K562 (cell line): ENCODE results near the gene CCDC201. TPM values are rescaled to one million over a fixed set of nuclear protein-coding genes. Genes with fewer than 3 reads are reported as not detected.

ENCODE experiments used
- ATAC-seq: fragments of 200-7000 bp; cut with Tn5 transposase; 3 replicates; pipeline ENCODE4 v1.9.1; 2020; ENCODE audit warnings: moderate library complexity
- Bru-seq: library from RNA; stranded (reverse); fragments of 400-500 nt; gene quantifications from one replicate; lab custom pipeline; 2021; lab: Mats Ljungman, UMichigan
- BruChase-seq, 2 experiments: library from RNA; stranded (reverse); fragments of 400-500 nt; gene quantifications; one replicate each; lab custom pipeline; 2021; lab: Mats Ljungman, UMichigan
- BruUV-seq: library from RNA; stranded (reverse); fragments of 400-500 nt; replicated peaks from 2 replicates; lab custom pipeline; 2021; lab: Mats Ljungman, UMichigan
- CTCF ChIA-PET: fragments of 300-600 bp; formaldehyde crosslinking; extraction: SDS; loops from one replicate; lab custom pipeline; 2021; ENCODE audit warnings: low intra/inter-chr PET ratio; lab: Yijun Ruan, JAX
- POLR2A ChIA-PET: fragments of 300-600, 350-650 bp; sonication (Branson Sonifier 250); formaldehyde crosslinking; extraction: SDS; loops from one replicate; lab custom pipeline; 2021; ENCODE audit warnings: antibody characterized with exemption, inconsistent platforms; lab: Yijun Ruan, JAX
- DNase-seq, 4 experiments: peaks; one replicate each; pipeline versions ENCODE4 v3.0.0 to v3.0.0-alpha.2; 2011 to 2018; ENCODE audit warnings: low spot score in 3 of 4, mixed read lengths in 3 of 4; ENCODE audit errors: extremely low read depth in 1 of 4
- FAIRE-seq: peaks from 2 replicates; lab custom pipeline; 2011; peaks lifted over from hg19 to GRCh38; lab: Jason Lieb, UNC
- H2AFZ ChIP-seq: 2 replicates; pipeline ENCODE4 v1.6.0; 2011; ENCODE audit warnings: low read depth, low read length, control low read depth, inconsistent platforms
- H3K27ac ChIP-seq: fragments of 200-600 bp; 3 replicates; pipeline ENCODE4 v1.8.0; 2011; ENCODE audit warnings: low read depth, mild to moderate bottlenecking, control low read depth, inconsistent platforms, low read length, moderate library complexity, mixed read lengths; ENCODE audit errors: extremely low read depth
- H3K27me3 ChIP-seq, 2 experiments: fragments of 300-600 bp in 1 of 2; 2 replicates in 1 of 2; 3 replicates in 1 of 2; pipeline versions ENCODE4 v1.6.0 to v1.8.0; 2011; ENCODE audit warnings: inconsistent platforms in 2 of 2, low read length in 2 of 2, mild to moderate bottlenecking in 1 of 2, mixed read lengths in 1 of 2, moderate library complexity in 1 of 2; ENCODE audit not compliant: control insufficient read depth in 2 of 2, insufficient read depth in 2 of 2
- H3K36me3 ChIP-seq: fragments of 300-600 bp; 3 replicates; pipeline ENCODE4 v1.8.0; 2011; ENCODE audit warnings: mild to moderate bottlenecking, low read length, inconsistent platforms; ENCODE audit not compliant: control insufficient read depth, insufficient read depth
- H3K4me1 ChIP-seq, 2 experiments: fragments of 200-600 bp in 1 of 2; replicated peaks in 1 of 2; 2 replicates in 1 of 2; 3 replicates in 1 of 2; pipeline versions ENCODE4 v1.5.1 to v1.8.0; 2011; ENCODE audit warnings: inconsistent platforms in 2 of 2, low read length in 2 of 2, mild to moderate bottlenecking in 1 of 2, mixed read lengths in 1 of 2, moderate library complexity in 1 of 2; ENCODE audit not compliant: control insufficient read depth in 2 of 2, insufficient read depth in 2 of 2
- H3K4me2 ChIP-seq: 2 replicates; pipeline ENCODE4 v1.6.1; 2011; ENCODE audit warnings: low read length, control low read depth, inconsistent platforms, mixed read lengths; ENCODE audit not compliant: insufficient read depth
- H3K4me3 ChIP-seq: fragments of 200-600 bp; sonication (generic), shearing (Covaris generic); 2 replicates; pipeline ENCODE4 v1.5.1; 2016; ENCODE audit warnings: control low read depth, inconsistent platforms
- H3K79me2 ChIP-seq: fragments of 200-600 bp; 3 replicates; pipeline ENCODE4 v1.8.0; 2011; ENCODE audit warnings: low read length, inconsistent platforms; ENCODE audit not compliant: control insufficient read depth, insufficient read depth
- H3K9ac ChIP-seq, 2 experiments: 2 replicates each; pipeline versions ENCODE4 v1.6.0 to v1.6.1; 2011; ENCODE audit warnings: low read depth in 2 of 2, low read length in 2 of 2, control low read depth in 1 of 2, inconsistent platforms in 1 of 2, mild to moderate bottlenecking in 1 of 2, mixed read lengths in 1 of 2; ENCODE audit not compliant: insufficient read depth in 1 of 2
- H3K9me1 ChIP-seq: one replicate; pipeline ENCODE4 v1.6.0; 2011; ENCODE audit warnings: inconsistent platforms, mild to moderate bottlenecking, low read length, moderate library complexity; ENCODE audit not compliant: control insufficient read depth, insufficient read depth
- H3K9me3 ChIP-seq: replicated peaks from 2 replicates; pipeline ENCODE4 v1.5.1; 2011; ENCODE audit warnings: low read depth, low read length, inconsistent platforms; ENCODE audit not compliant: control insufficient read depth, insufficient read depth
- H4K20me1 ChIP-seq: replicated peaks from 2 replicates; pipeline ENCODE4 v1.6.1; 2011; ENCODE audit warnings: low read length, inconsistent platforms, mixed read lengths; ENCODE audit not compliant: control insufficient read depth, insufficient read depth
- CBX1 ChIP-seq: sonication (generic); IDR thresholded peaks from 2 replicates; pipeline ENCODE4 v1.6.1; 2016; ENCODE audit warnings: antibody characterized with exemption, low read depth, mild to moderate bottlenecking
- EZH2 ChIP-seq: IDR thresholded peaks from 2 replicates; pipeline ENCODE4 v1.6.1; 2012; ENCODE audit warnings: low read depth, mild to moderate bottlenecking, inconsistent platforms, low read length, borderline replicate concordance
- IRF2 ChIP-seq: sonication (generic); formaldehyde crosslinking; IDR thresholded peaks from 2 replicates; pipeline ENCODE4 v1.8.1; 2022; ENCODE audit warnings: mild to moderate bottlenecking, missing genetic modification reagents
- KLF10 ChIP-seq: fragments of 250-450 bp; sonication (Bioruptor Pico); IDR thresholded peaks from 2 replicates; pipeline ENCODE4 v1.6.1; 2021; ENCODE audit warnings: matching md5 sums
- MCM2 ChIP-seq: fragments of 450-650 bp; IDR thresholded peaks from 2 replicates; pipeline ENCODE4 v1.6.1; 2017; ENCODE audit warnings: low read depth, mild to moderate bottlenecking
- RUNX1 ChIP-seq: sonication (generic); IDR thresholded peaks from 2 replicates; pipeline ENCODE4 v1.6.1; 2016; ENCODE audit warnings: antibody characterized with exemption, low read depth
- TSHZ1 ChIP-seq: fragments of 250-450 bp; sonication (Bioruptor Pico); IDR thresholded peaks from 2 replicates; pipeline ENCODE4 v1.4.0; 2020; ENCODE audit warnings: mild to moderate bottlenecking, moderate library complexity
- ZFX ChIP-seq: sonication (generic); formaldehyde crosslinking; IDR thresholded peaks from 2 replicates; pipeline ENCODE4 v1.8.0; 2022; ENCODE audit warnings: mild to moderate bottlenecking, missing genetic modification reagents, moderate library complexity
- ZNF263 ChIP-seq: sonication (generic); formaldehyde crosslinking; IDR thresholded peaks from 2 replicates; pipeline ENCODE4 v1.8.0; 2022; ENCODE audit warnings: mild to moderate bottlenecking, missing genetic modification reagents, borderline replicate concordance
- WGBS: fragments of 100-300 bp; shearing (Covaris generic); methylation state at CpG from one replicate; pipeline ENCODE4 v1.1.6; 2016; ENCODE audit warnings: low coverage, mixed read lengths; ENCODE audit not compliant: insufficient coverage; ENCODE audit errors: missing lambda C conversion rate; 5-methylcytosine and 5-hydroxymethylcytosine counted together
- in situ Hi-C: fragments of 300-500 bp; cut with MboI; formaldehyde crosslinking; loops from 4 replicates; pipeline ENCODE4 v1.15.0; 2018; ENCODE audit warnings: inconsistent platforms, mixed read lengths
- intact Hi-C: fragments of 100-400 bp; cut with micrococcal nuclease; formaldehyde crosslinking; loops from 2 replicates; pipeline ENCODE4 v1.14.2; 2022
- long read RNA-seq, 3 experiments: library from polyadenylated mRNA in 2 of 3; library from RNA in 1 of 3; unstranded in 2 of 3; stranded (forward) in 1 of 3; transcript quantifications; one replicate each; pipeline ENCODE4 v2.0.0, GENCODE V29; 2019 to 2022
- polyA minus RNA-seq, 3 experiments: library from RNA; depleted of rRNA, polyadenylated mRNA; stranded (reverse); fragments of >200 nt; gene quantifications; 2 replicates each; pipeline ENCODE4 v1.2.3, GENCODE V29; 2011
- polyA plus RNA-seq, 8 experiments: library from polyadenylated mRNA; depleted of rRNA in 4 of 8; stranded (reverse) in 5 of 8; unstranded in 3 of 8; fragments of >200 nt; fragmentation: Nextera tagmentation in 2 of 8; fragmentation: Illumina TruSeq in 1 of 8; extraction: Ambion mirVana in 2 of 8; extraction: Trizol in 1 of 8; gene quantifications; 2 replicates each; pipeline versions ENCODE4 v1.2.1 to v1.2.3, GENCODE V29; 2011 to 2014; ENCODE audit warnings: inconsistent platforms in 1 of 8, missing spikeins in 1 of 8
- total RNA-seq, 7 experiments: library from RNA; depleted of rRNA in 6 of 7; stranded (reverse); fragments of >200 nt in 6 of 7; fragmentation: Illumina TruSeq in 2 of 7; extraction: Trizol in 2 of 7; gene quantifications; 2 replicates each; pipeline versions ENCODE4 v1.2.1 to v1.2.3, GENCODE V29; 2011 to 2021; ENCODE audit warnings: low replicate concordance in 1 of 7
- TF ChIP-seq, protein P1 (sequence below): fragments of 200-800 bp; sonication (Bioruptor generic); IDR thresholded peaks from 2 replicates; pipeline ENCODE4 v1.6.1; 2016; ENCODE audit warnings: missing genetic modification characterization, missing compliant biosample characterization

The CCDC201 gene
- total RNA-seq (2011; cell fraction: chromatin; rRNA removed; ENCODE audit: low replicate concordance) = not detected in 2 replicates
- total RNA-seq (2011; cell fraction: nucleolus; rRNA removed) = not detected in 2 replicates
- total RNA-seq (2011; cell fraction: nucleoplasm; rRNA removed) = not detected in 2 replicates
- total RNA-seq (2014; rRNA removed) (not detected in 2 replicates), total RNA-seq (2014; rRNA removed; fragmentation: Illumina TruSeq; extraction: Trizol) (not detected in 2 replicates), total RNA-seq (2015; rRNA removed; fragmentation: Illumina TruSeq; extraction: Trizol) (not detected in 2 replicates), total RNA-seq (2021) (not detected in 2 replicates), polyA plus RNA-seq (2011; rRNA removed) (not detected in 2 replicates), polyA plus RNA-seq (2014; fragmentation: Illumina TruSeq; extraction: Trizol) (not detected in 2 replicates), polyA plus RNA-seq (2014; fragmentation: Nextera tagmentation; extraction: Ambion mirVana) (not detected), polyA plus RNA-seq (2014; rRNA removed) (not detected in 2 replicates), polyA minus RNA-seq (2011; rRNA and poly(A)+ RNA removed) (not detected in 2 replicates), Bru-seq, nascent RNA (not detected), BruChase-seq, experiment 1, labeled RNA remaining after a 2-hour chase (not detected), BruChase-seq, experiment 2, labeled RNA remaining after a 6-hour chase (not detected)
- polyA plus RNA-seq (2011; cell fraction: cytosol; rRNA removed) = not detected in 2 replicates
- not detected in 2 replicates for polyA plus RNA-seq (2011; cell fraction: nucleus; rRNA removed)
- polyA plus RNA-seq (2012) = not detected in 2 replicates
- not detected in 2 replicates for polyA minus RNA-seq (2011; cell fraction: cytosol; rRNA and poly(A)+ RNA removed)
- not detected in 2 replicates for polyA minus RNA-seq (2011; cell fraction: nucleus; rRNA and poly(A)+ RNA removed)
- long read RNA-seq, experiment 1 = 0 reads
- long read RNA-seq, experiment 2 = 0 reads
- long read RNA-seq, experiment 3 = 0 reads

- Histone ChIP-seq H3K9me1 (no peaks in the 10 kb centered on the region), H3K27ac (no peak within 1 kb of the TSS), H3K9ac (no peak within 1 kb of the TSS), H3K4me1 (no peaks in the 10 kb centered on the region; a peak in 1 of 5 replicates), H3K36me3 (no peaks in the 10 kb centered on the region), H3K4me3 (no peak within 1 kb of the TSS), H3K4me2 (no peak within 1 kb of the TSS), H2AFZ (no peak within 1 kb of the TSS), H3K27me3 (no peaks in the 10 kb centered on the region), H4K20me1 (no peaks in the 10 kb centered on the region), H3K9me3 (no peaks in the 10 kb centered on the region), H3K79me2 (no peaks in the 10 kb centered on the region)
- no TSS peak for BruUV-seq
- CTCF ChIA-PET = no interaction called here
- in situ Hi-C loops (loop anchor here (25.0 kb wide), 1 partner anchor 711 kb away; the partner anchor contains the start of gene RAMP3), intact Hi-C loops (no loop called here)
- WGBS = 7% methylated on average over 2 of the region's 7 CpGs
- no peak for TF ChIP-seq TSHZ1 (CRISPR knock-in tag)
- no peak for TF ChIP-seq CBX1
- no peak for TF ChIP-seq ZNF263 (CRISPR knock-in tag)
- no peak for TF ChIP-seq KLF10 (CRISPR knock-in tag)
- no peak for TF ChIP-seq IRF2 (CRISPR knock-in tag)
- TF ChIP-seq, protein P1, sequence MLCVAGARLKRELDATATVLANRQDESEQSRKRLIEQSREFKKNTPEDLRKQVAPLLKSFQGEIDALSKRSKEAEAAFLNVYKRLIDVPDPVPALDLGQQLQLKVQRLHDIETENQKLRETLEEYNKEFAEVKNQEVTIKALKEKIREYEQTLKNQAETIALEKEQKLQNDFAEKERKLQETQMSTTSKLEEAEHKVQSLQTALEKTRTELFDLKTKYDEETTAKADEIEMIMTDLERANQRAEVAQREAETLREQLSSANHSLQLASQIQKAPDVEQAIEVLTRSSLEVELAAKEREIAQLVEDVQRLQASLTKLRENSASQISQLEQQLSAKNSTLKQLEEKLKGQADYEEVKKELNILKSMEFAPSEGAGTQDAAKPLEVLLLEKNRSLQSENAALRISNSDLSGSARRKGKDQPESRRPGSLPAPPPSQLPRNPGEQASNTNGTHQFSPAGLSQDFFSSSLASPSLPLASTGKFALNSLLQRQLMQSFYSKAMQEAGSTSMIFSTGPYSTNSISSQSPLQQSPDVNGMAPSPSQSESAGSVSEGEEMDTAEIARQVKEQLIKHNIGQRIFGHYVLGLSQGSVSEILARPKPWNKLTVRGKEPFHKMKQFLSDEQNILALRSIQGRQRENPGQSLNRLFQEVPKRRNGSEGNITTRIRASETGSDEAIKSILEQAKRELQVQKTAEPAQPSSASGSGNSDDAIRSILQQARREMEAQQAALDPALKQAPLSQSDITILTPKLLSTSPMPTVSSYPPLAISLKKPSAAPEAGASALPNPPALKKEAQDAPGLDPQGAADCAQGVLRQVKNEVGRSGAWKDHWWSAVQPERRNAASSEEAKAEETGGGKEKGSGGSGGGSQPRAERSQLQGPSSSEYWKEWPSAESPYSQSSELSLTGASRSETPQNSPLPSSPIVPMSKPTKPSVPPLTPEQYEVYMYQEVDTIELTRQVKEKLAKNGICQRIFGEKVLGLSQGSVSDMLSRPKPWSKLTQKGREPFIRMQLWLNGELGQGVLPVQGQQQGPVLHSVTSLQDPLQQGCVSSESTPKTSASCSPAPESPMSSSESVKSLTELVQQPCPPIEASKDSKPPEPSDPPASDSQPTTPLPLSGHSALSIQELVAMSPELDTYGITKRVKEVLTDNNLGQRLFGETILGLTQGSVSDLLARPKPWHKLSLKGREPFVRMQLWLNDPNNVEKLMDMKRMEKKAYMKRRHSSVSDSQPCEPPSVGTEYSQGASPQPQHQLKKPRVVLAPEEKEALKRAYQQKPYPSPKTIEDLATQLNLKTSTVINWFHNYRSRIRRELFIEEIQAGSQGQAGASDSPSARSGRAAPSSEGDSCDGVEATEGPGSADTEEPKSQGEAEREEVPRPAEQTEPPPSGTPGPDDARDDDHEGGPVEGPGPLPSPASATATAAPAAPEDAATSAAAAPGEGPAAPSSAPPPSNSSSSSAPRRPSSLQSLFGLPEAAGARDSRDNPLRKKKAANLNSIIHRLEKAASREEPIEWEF (CRISPR knock-in tag) = no peak
- no peak for TF ChIP-seq MCM2
- no peak for TF ChIP-seq RUNX1
- no peak for TF ChIP-seq EZH2
- no peak for TF ChIP-seq ZFX (CRISPR knock-in tag)
- no peak for FAIRE-seq
- no peak for DNase-seq
- POLR2A ChIA-PET = no interaction called here
- ATAC-seq = no peak
Observed at GRCh38 chr7:45873035-45873354, at the start of gene CCDC201. Gene CCDC201 (minus strand): TSS chr7:45873082. CDS start chr7:45873007, 75 bp downstream.
